Mononuclear cell (primary cell): Measurements from ENCODE around the gene TPM2. TPM values are rescaled to one million over a fixed set of nuclear protein-coding genes. Genes with fewer than 3 reads are reported as not detected.

Experiments used
- H3K27me3 ChIP-seq: 2 replicates; pipeline ENCODE4 v1.6.0; 2011; ENCODE audit warnings: low read length, control low read depth; ENCODE audit not compliant: insufficient read depth
- H3K4me1 ChIP-seq: 2 replicates; pipeline ENCODE4 v1.5.1; 2011; ENCODE audit warnings: mild to moderate bottlenecking, low read length, control low read depth; ENCODE audit not compliant: insufficient read depth
- H3K4me3 ChIP-seq: 2 replicates; pipeline ENCODE4 v1.5.1; 2011; ENCODE audit warnings: mild to moderate bottlenecking, low read length, moderate library complexity
- H3K9me3 ChIP-seq: 2 replicates; pipeline ENCODE4 v1.5.1; 2011; ENCODE audit warnings: low read depth, mild to moderate bottlenecking, control low read depth, low read length
- total RNA-seq: library from RNA; depleted of rRNA; stranded (reverse); fragments of >200 nt; gene quantifications from one replicate; pipeline ENCODE4 v1.2.3, GENCODE V29; 2012

The TPM2 gene
- total RNA-seq, 1 donor: 7.3 TPM

GRCh38 chr9:35661756-35662350, 27.9 kb downstream of the TPM2 start:
- no peaks in the 10 kb centered on the region for H3K9me3 ChIP-seq
- H3K4me1 ChIP-seq: peaks cover 87% of the 10 kb centered on the region
- no peak overlapping the region for H3K4me3 ChIP-seq
- no peaks in the 10 kb centered on the region for H3K27me3 ChIP-seq

- Histone ChIP-seq H3K27me3 (no peaks in the 10 kb centered on the region), H3K4me1 (peaks cover 91% of the 10 kb centered on the region), H3K4me3 (no peak overlapping the region), H3K9me3 (no peaks in the 10 kb centered on the region)
Measured at GRCh38 chr9:35660966-35661415, 28.7 kb downstream of the TPM2 start.

GRCh38 chr9:35659340-35659739, 30.4 kb downstream of the TPM2 start:
- peak overlapping the region; percentile 87 for H3K4me3 ChIP-seq
- H3K4me1 ChIP-seq: peaks cover 74% of the 10 kb centered on the region
- H3K27me3 ChIP-seq: no peaks in the 10 kb centered on the region
- no peaks in the 10 kb centered on the region for H3K9me3 ChIP-seq

- Histone ChIP-seq H3K4me1 (peaks cover 70% of the 10 kb centered on the region), H3K4me3 (peak overlapping the region; percentile 87), H3K9me3 (no peaks in the 10 kb centered on the region), H3K27me3 (no peaks in the 10 kb centered on the region)
Measured at GRCh38 chr9:35658968-35659220, 30.8 kb downstream of the TPM2 start.

GRCh38 chr9:35658137-35658967, 31.4 kb downstream of the TPM2 start, which contains the start of gene CCDC107:
Gene CCDC107 (plus strand): TSS chr9:35658292. CDS start chr9:35658380, 88 bp downstream.
- Histone ChIP-seq H3K9me3 (no peaks in the 10 kb centered on the region), H3K27me3 (no peaks in the 10 kb centered on the region), H3K4me1 (peaks cover 64% of the 10 kb centered on the region), H3K4me3 (peak within 1 kb of the TSS; percentile 87)

- Histone ChIP-seq H3K4me3 (peak within 1 kb of the TSS; percentile 87), H3K27me3 (no peaks in the 10 kb centered on the region), H3K9me3 (no peaks in the 10 kb centered on the region), H3K4me1 (peaks cover 60% of the 10 kb centered on the region)
Measured at GRCh38 chr9:35657546-35658136, 32.1 kb downstream of the TPM2 start, which contains the start of gene RMRP. Gene RMRP (minus strand): TSS chr9:35658019.

- H3K4me1 ChIP-seq: peaks cover 60% of the 10 kb centered on the region
Measured at GRCh38 chr9:35656831-35657545, 32.7 kb downstream of the TPM2 start.

GRCh38 chr9:35656348-35656747, 33.4 kb downstream of the TPM2 start:
- H3K4me1 ChIP-seq: peaks cover 60% of the 10 kb centered on the region
- no peaks in the 10 kb centered on the region for H3K9me3 ChIP-seq
- no peaks in the 10 kb centered on the region for H3K27me3 ChIP-seq

More at GRCh38 chr9:35656831-35657545, 32.7 kb downstream of the TPM2 start:
- peak overlapping the region; percentile 87 for H3K4me3 ChIP-seq
- H3K27me3 ChIP-seq: no peaks in the 10 kb centered on the region
- H3K9me3 ChIP-seq: no peaks in the 10 kb centered on the region

GRCh38 chr9:35653611-35654010, 36.1 kb downstream of the TPM2 start:
- Histone ChIP-seq H3K27me3 (no peaks in the 10 kb centered on the region), H3K4me3 (no peak overlapping the region), H3K4me1 (peaks cover 57% of the 10 kb centered on the region), H3K9me3 (no peaks in the 10 kb centered on the region)

More at GRCh38 chr9:35656348-35656747, 33.4 kb downstream of the TPM2 start:
- H3K4me3 ChIP-seq: no peak overlapping the region

GRCh38 chr9:35652829-35653209, 36.9 kb downstream of the TPM2 start:
- H3K4me3 ChIP-seq: no peak overlapping the region
- no peaks in the 10 kb centered on the region for H3K27me3 ChIP-seq
- H3K4me1 ChIP-seq: peaks cover 64% of the 10 kb centered on the region
- H3K9me3 ChIP-seq: no peaks in the 10 kb centered on the region

GRCh38 chr9:35651956-35652828, 37.5 kb downstream of the TPM2 start:
- H3K4me1 ChIP-seq: peaks cover 64% of the 10 kb centered on the region
- H3K4me3 ChIP-seq: no peak overlapping the region
- no peaks in the 10 kb centered on the region for H3K9me3 ChIP-seq
- H3K27me3 ChIP-seq: no peaks in the 10 kb centered on the region

- no peaks in the 10 kb centered on the region for H3K9me3 ChIP-seq
- H3K4me1 ChIP-seq: peaks cover 66% of the 10 kb centered on the region
- peak within 1 kb of the TSS; percentile 51 for H3K4me3 ChIP-seq
- H3K27me3 ChIP-seq: no peaks in the 10 kb centered on the region
Measured at GRCh38 chr9:35650341-35651158, 39.2 kb downstream of the TPM2 start, which contains the start of gene SIT1. Gene SIT1 (minus strand): TSS chr9:35650931. CDS start chr9:35650853, 78 bp downstream.

GRCh38 chr9:35649431-35650340, 40.0 kb downstream of the TPM2 start:
- H3K9me3 ChIP-seq: no peaks in the 10 kb centered on the region
- no peaks in the 10 kb centered on the region for H3K27me3 ChIP-seq
- H3K4me3 ChIP-seq: peak overlapping the region; percentile 51
- H3K4me1 ChIP-seq: peaks cover 75% of the 10 kb centered on the region
